Uterus (tissue), 2 donors: Measurements from ENCODE around the gene SCFD2.

ENCODE experiments used
- CTCF ChIP-seq, 4 experiments: fragments of 200-600 bp in 2 of 4; fragments of 450-650 bp in 2 of 4; sonication (generic) in 2 of 4; IDR thresholded peaks; one replicate each; pipeline ENCODE4 v1.5.1; 2016 to 2019; ENCODE audit warnings: antibody characterized with exemption in 4 of 4, mild to moderate bottlenecking in 2 of 4, moderate library complexity in 1 of 4
- POLR2A ChIP-seq, 2 donors: fragments of 450-650 bp; IDR thresholded peaks; one replicate each; pipeline ENCODE4 v1.6.1; 2016; ENCODE audit warnings: antibody characterized with exemption in 2 of 2, mild to moderate bottlenecking in 1 of 2, moderate library complexity in 1 of 2

GRCh38 chr4:53021754-53022512 is 343.9 kb downstream of the SCFD2 start:
- TF ChIP-seq POLR2A (IDR thresholded peaks at IDR 0.05) (no peak), CTCF (IDR thresholded peaks at IDR 0.05) (no peak)
